Ishikawa (cell line): ENCODE results near the gene SYMPK.

Source experiments
- CEBPB ChIP-seq: IDR thresholded peaks from 2 replicates; pipeline ENCODE4 v1.6.1; 2012
- CREB1 ChIP-seq: IDR thresholded peaks from 2 replicates; pipeline ENCODE4 v1.6.1; 2012; ENCODE audit warnings: low read depth
- EGR1 ChIP-seq: IDR thresholded peaks from 2 replicates; pipeline ENCODE4 v1.6.1; 2012
- EP300 ChIP-seq: IDR thresholded peaks from 2 replicates; pipeline ENCODE4 v1.6.1; 2012; ENCODE audit warnings: borderline replicate concordance
- FOXM1 ChIP-seq: IDR thresholded peaks from 2 replicates; pipeline ENCODE4 v1.6.1; 2012; ENCODE audit warnings: low read depth, borderline replicate concordance
- NFIC ChIP-seq: IDR thresholded peaks from 2 replicates; pipeline ENCODE4 v1.6.1; 2012
- RAD21 ChIP-seq: IDR thresholded peaks from 2 replicates; pipeline ENCODE4 v1.6.1; 2012; ENCODE audit warnings: low read depth
- REST ChIP-seq: IDR thresholded peaks from 2 replicates; pipeline ENCODE4 v1.6.1; 2012; ENCODE audit warnings: low read depth, mild to moderate bottlenecking
- TAF1 ChIP-seq: IDR thresholded peaks from 2 replicates; pipeline ENCODE4 v1.6.1; 2012; ENCODE audit warnings: low read depth, mild to moderate bottlenecking
- YY1 ChIP-seq: IDR thresholded peaks from 2 replicates; pipeline ENCODE4 v1.6.1; 2012; ENCODE audit warnings: low read depth
- ZBTB7A ChIP-seq: IDR thresholded peaks from 2 replicates; pipeline ENCODE4 v1.6.1; 2012; ENCODE audit warnings: low read depth
- TF ChIP-seq, protein P1 (sequence below): IDR thresholded peaks from 2 replicates; pipeline ENCODE4 v1.6.1; 2012

- TF ChIP-seq CEBPB: no peak
- no peak for TF ChIP-seq REST
- no peak for TF ChIP-seq TAF1
- no peak for TF ChIP-seq EGR1
- TF ChIP-seq YY1: no peak
- no peak for TF ChIP-seq RAD21
- TF ChIP-seq EP300: no peak
- no peak for TF ChIP-seq ZBTB7A
- TF ChIP-seq, protein P1, sequence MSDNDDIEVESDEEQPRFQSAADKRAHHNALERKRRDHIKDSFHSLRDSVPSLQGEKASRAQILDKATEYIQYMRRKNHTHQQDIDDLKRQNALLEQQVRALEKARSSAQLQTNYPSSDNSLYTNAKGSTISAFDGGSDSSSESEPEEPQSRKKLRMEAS: no peak
- no peak for TF ChIP-seq NFIC
- no peak for TF ChIP-seq FOXM1
- no peak for TF ChIP-seq CREB1
Observed at GRCh38 chr19:45825917-45826893, 36.7 kb downstream of the SYMPK start.
